Small intestine (tissue), 16 donors: ENCODE data around the gene ANGPTL4. TPM values are rescaled to one million over a fixed set of nuclear protein-coding genes. Genes with fewer than 3 reads are reported as not detected.
"Not testable (repeated sequence)": the region's sequence is repeated elsewhere in the genome, so short reads cannot be mapped to it uniquely, and the experiment has no call there.

Experiments
- DNase-seq, 2 donors: peaks; one replicate each; pipeline versions ENCODE4 v3.0.0 to v3.0.0-alpha.2; 2013
- FAIRE-seq: peaks from 2 replicates; lab custom pipeline; 2012; peaks lifted over from hg19 to GRCh38; lab: Jason Lieb, UNC
- H3K27ac ChIP-seq, 3 donors: one replicate each; pipeline ENCODE4 v1.5.1; 2013; ENCODE audit warnings: low read length in 2 of 3, mild to moderate bottlenecking in 2 of 3, control low read depth in 1 of 3, inconsistent platforms in 1 of 3, low read depth in 1 of 3, moderate library complexity in 1 of 3
- H3K27me3 ChIP-seq, 3 donors: one replicate each; pipeline ENCODE4 v1.6.1; 2013; ENCODE audit warnings: low read length in 3 of 3, inconsistent platforms in 1 of 3; ENCODE audit not compliant: control insufficient read depth in 3 of 3, insufficient read depth in 3 of 3
- H3K36me3 ChIP-seq, 3 donors: one replicate each; pipeline ENCODE4 v1.6.1; 2013; ENCODE audit warnings: low read length in 3 of 3, inconsistent platforms in 1 of 3, low read depth in 1 of 3, mild to moderate bottlenecking in 1 of 3, moderate library complexity in 1 of 3; ENCODE audit not compliant: control insufficient read depth in 3 of 3, insufficient read depth in 2 of 3
- H3K4me1 ChIP-seq, 3 donors: one replicate each; pipeline ENCODE4 v1.6.1; 2013; ENCODE audit warnings: low read length in 2 of 3, inconsistent platforms in 1 of 3, low read depth in 1 of 3, mild to moderate bottlenecking in 1 of 3, moderate library complexity in 1 of 3; ENCODE audit not compliant: control insufficient read depth in 3 of 3, insufficient read depth in 2 of 3
- H3K4me3 ChIP-seq, 3 donors: one replicate each; pipeline ENCODE4 v1.5.1; 2013; ENCODE audit warnings: low read length in 3 of 3, control low read depth in 1 of 3, inconsistent platforms in 1 of 3, low read depth in 1 of 3, mild to moderate bottlenecking in 1 of 3, moderate library complexity in 1 of 3
- H3K9me3 ChIP-seq, 2 donors: one replicate each; pipeline ENCODE4 v1.6.1; 2013; ENCODE audit warnings: low read depth in 1 of 2, low read length in 1 of 2; ENCODE audit not compliant: control insufficient read depth in 2 of 2, insufficient read depth in 1 of 2
- WGBS, 3 donors: extraction: QIAGEN DNeasy Blood & Tissue Kit; methylation state at CpG; one replicate each; pipeline ENCODE4 v1.1.7; 2013; 5-methylcytosine and 5-hydroxymethylcytosine counted together
- long read RNA-seq, 10 donors: transcript quantifications; one replicate each; lab custom pipeline, GENCODE V29; 2026
- polyA plus RNA-seq, 4 donors: library from polyadenylated mRNA; stranded (reverse) in 3 of 4; unstranded in 1 of 4; fragments of 200-250 nt in 3 of 4; fragments of 120-200 nt in 1 of 4; gene quantifications; one replicate each; pipeline versions ENCODE4 v1.2.1 to v1.2.3, GENCODE V29; 2013
- donor health status: healthy with polysubstance abuse.
- donor health status: control.
- donor health status: control.
- donor health status: Bipolar disorder and iron deficiency.
- donor health status: healthy.

The ANGPTL4 gene
- 10 to 100 TPM in 2 of 4 donors, 1 to 10 TPM in 2; 1.0 to 24.8 (median 8.7) TPM for polyA plus RNA-seq
- long read RNA-seq, donor 1, result 0 reads
- long read RNA-seq, donor 2, result 0 reads
- long read RNA-seq, donor 3, partial matches to known transcripts, result 0 of 5 reads
- long read RNA-seq, donor 3, other reads (novel, unspliced or antisense), result 5 of 5 reads
- long read RNA-seq, donor 4, result 0 reads
- long read RNA-seq, donor 5, result 0 reads
- long read RNA-seq, donor 6, result 0 reads
- long read RNA-seq, donor 7, result 0 reads
- long read RNA-seq, donor 8, result 0 reads
- long read RNA-seq, donor 9, result 0 reads
- long read RNA-seq, donor 10, partial matches to known transcripts, result 0 of 1 reads
- long read RNA-seq, donor 10, other reads (novel, unspliced or antisense), result 0 of 1 reads

- H3K27ac ChIP-seq, result peak within 1 kb of the TSS in 2 of 3 donors; percentile 24 to 67
- FAIRE-seq, result no peak
- peak within 1 kb of the TSS; percentile 8 to 56 (median 35) for H3K4me3 ChIP-seq
- peaks cover 2 to 38% (median 2%) of the 10 kb centered on the region in 3 donors for H3K4me1 ChIP-seq
- H3K9me3 ChIP-seq, result no peaks in the 10 kb centered on the region
- H3K27me3 ChIP-seq, result peaks cover 0 to 36% (median 0%) of the 10 kb centered on the region in 3 donors
- H3K36me3 ChIP-seq, result no peaks in the 10 kb centered on the region
- WGBS, 3 donors, result 1% methylated on average over 65 to 81 of the region's 81 CpGs
- peak; percentile 61 to 79 for DNase-seq
These were observed at the start of gene ANGPTL4 for GRCh38 chr19:8363803-8364771. Gene ANGPTL4 (plus strand): TSS chr19:8364155. CDS start chr19:8364322, 167 bp downstream.

DNA sequence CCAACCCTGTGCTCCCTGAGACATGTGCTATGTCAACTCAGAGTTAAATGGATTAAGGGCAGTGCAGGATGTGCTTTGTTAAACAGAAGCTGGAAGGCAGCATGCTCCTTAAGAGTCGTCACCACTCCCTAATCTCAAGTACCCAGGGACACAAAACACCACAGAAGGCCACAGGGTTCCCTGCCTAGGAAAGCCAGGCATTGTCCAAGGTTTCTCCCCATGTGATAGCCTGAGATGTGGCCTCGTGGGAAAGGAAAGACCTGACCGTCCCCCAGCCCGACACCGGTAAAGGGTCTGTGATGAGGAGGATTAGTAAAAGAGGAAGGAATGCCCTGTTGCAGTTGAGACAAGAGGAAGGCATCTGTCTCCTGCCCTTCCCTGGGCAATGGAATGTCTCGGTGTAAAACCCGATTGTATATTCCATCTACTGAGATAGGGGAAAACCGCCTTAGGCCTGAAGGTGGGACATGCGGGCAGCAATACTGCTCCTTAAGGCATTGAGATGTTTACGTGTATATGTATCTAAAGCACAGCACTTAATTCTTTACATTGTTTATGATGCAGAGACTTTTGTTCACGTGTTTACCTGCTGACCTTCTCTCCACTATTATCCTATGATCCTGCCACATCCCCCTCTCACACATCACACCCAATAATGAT lies 48.8 kb upstream of the ANGPTL4 start:
- H3K4me1 ChIP-seq, H3K27ac ChIP-seq, H3K9me3 ChIP-seq, DNase-seq, H3K27me3 ChIP-seq, FAIRE-seq, H3K4me3 ChIP-seq: not testable (repeated sequence)
- H3K36me3 ChIP-seq, result peaks cover 0 to 76% (median 6%) of the 10 kb centered on the region in 3 donors
- 88 to 93% (median 90%) methylated on average over 11 of the region's 11 CpGs for WGBS, 3 donors

- FAIRE-seq (no peak), DNase-seq (no peak)
- Histone ChIP-seq H3K27me3 (no peaks in the 10 kb centered on the region), H3K27ac (no peak overlapping the region), H3K9me3 (no peaks in the 10 kb centered on the region), H3K36me3 (peaks cover 0 to 63% (median 6%) of the 10 kb centered on the region in 3 donors), H3K4me1 (peaks cover 0 to 8% (median 5%) of the 10 kb centered on the region in 3 donors), H3K4me3 (no peak overlapping the region)
- 83 to 93% (median 90%) methylated on average over 13 to 14 of the region's 14 CpGs for WGBS, 3 donors
These were observed 47.4 kb upstream of the ANGPTL4 start for GRCh38 chr19:8316351-8317125.

DNA sequence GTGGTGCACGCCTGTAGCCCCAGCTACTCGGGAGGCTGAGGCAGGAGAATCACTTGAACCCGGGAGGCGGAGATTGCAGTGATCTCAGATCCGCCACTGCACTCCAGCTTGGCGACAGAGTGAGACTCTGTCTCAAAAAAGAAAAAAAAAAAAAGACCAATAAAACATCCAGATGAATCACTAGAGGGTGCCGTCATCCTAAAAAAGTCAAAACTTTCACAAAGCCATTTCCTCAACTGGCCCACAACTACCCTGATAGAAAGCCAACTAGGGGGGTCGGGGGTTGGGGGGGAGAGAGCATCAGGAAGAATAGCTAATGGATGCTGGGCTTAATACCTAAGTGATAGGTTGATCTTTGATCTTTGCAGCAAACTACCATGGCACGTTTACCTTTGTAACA lies 45.1 kb upstream of the ANGPTL4 start:
- H3K4me1 ChIP-seq, result peaks cover 5 to 18% (median 10%) of the 10 kb centered on the region in 3 donors
- not testable (repeated sequence) for H3K27ac ChIP-seq, FAIRE-seq, DNase-seq, H3K27me3 ChIP-seq, H3K9me3 ChIP-seq, H3K4me3 ChIP-seq
- peaks cover 0 to 56% (median 8%) of the 10 kb centered on the region in 3 donors for H3K36me3 ChIP-seq
- WGBS, 3 donors, result 74 to 78% (median 77%) methylated on average over 9 of the region's 9 CpGs

- DNase-seq, result no peak
- peaks cover 0 to 56% (median 8%) of the 10 kb centered on the region in 3 donors for H3K36me3 ChIP-seq
- peaks cover 5 to 18% (median 10%) of the 10 kb centered on the region in 3 donors for H3K4me1 ChIP-seq
- 80 to 84% (median 82%) methylated on average over 19 of the region's 19 CpGs for WGBS, 3 donors
- FAIRE-seq, result no peak
- peak overlapping the region; percentile 87 to 96 (median 89) for H3K27ac ChIP-seq
- H3K4me3 ChIP-seq, result peak overlapping the region in 2 of 3 donors; percentile 95 to 100
- no peaks in the 10 kb centered on the region for H3K27me3 ChIP-seq
- H3K9me3 ChIP-seq, result no peaks in the 10 kb centered on the region
These were observed 44.0 kb upstream of the ANGPTL4 start for GRCh38 chr19:8319807-8320520.

GRCh38 chr19:8320564-8321066 lies 43.3 kb upstream of the ANGPTL4 start:
- peak overlapping the region; percentile 73 to 100 (median 95) for H3K4me3 ChIP-seq
- H3K4me1 ChIP-seq, result peaks cover 5 to 18% (median 10%) of the 10 kb centered on the region in 3 donors
- WGBS, 3 donors, result 1% methylated on average over 16 of the region's 16 CpGs
- H3K36me3 ChIP-seq, result peaks cover 0 to 50% (median 2%) of the 10 kb centered on the region in 3 donors
- no peaks in the 10 kb centered on the region for H3K27me3 ChIP-seq
- DNase-seq (peak; percentile 21 to 67), FAIRE-seq (no peak)
- no peaks in the 10 kb centered on the region for H3K9me3 ChIP-seq
- H3K27ac ChIP-seq, result peak overlapping the region; percentile 87 to 96 (median 89)
